K562 (cell line): ENCODE results near the gene TRIM60.

Source experiments
- CTCF ChIP-seq, 3 experiments: IDR thresholded peaks in 2 of 3; conservative IDR thresholded peaks in 1 of 3; 2 replicates each; pipeline ENCODE4 v1.5.1; 2011 to 2012; ENCODE audit warnings: low read length in 3 of 3, mild to moderate bottlenecking in 3 of 3, control low read depth in 2 of 3, improper control_type of control experiment in 1 of 3, inconsistent platforms in 1 of 3, low read depth in 1 of 3, mixed read lengths in 1 of 3, moderate library complexity in 1 of 3; ENCODE audit not compliant: insufficient read depth in 2 of 3
- EP300 ChIP-seq: IDR thresholded peaks from 2 replicates; pipeline ENCODE4 v1.6.1; 2012; ENCODE audit warnings: low read length, improper control_type of control experiment
- HOXB6 ChIP-seq: fragments of 250-450 bp; sonication (Bioruptor Pico); IDR thresholded peaks from 2 replicates; pipeline ENCODE4 v1.5.1; 2022; ENCODE audit warnings: mild to moderate bottlenecking, borderline replicate concordance
- MCM3 ChIP-seq: fragments of 450-650 bp; IDR thresholded peaks from 2 replicates; pipeline ENCODE4 v1.6.1; 2016
- MCM7 ChIP-seq, 2 experiments: fragments of 450-650 bp; IDR thresholded peaks; 2 replicates each; pipeline ENCODE4 v1.6.1; 2016 to 2018
- RCOR1 ChIP-seq, 2 experiments: IDR thresholded peaks; 2 replicates each; pipeline ENCODE4 v1.6.1; 2012; ENCODE audit warnings: low read depth in 2 of 2, low read length in 2 of 2, borderline replicate concordance in 1 of 2, improper control_type of control experiment in 1 of 2
- RHOXF2B ChIP-seq: fragments of 250-450 bp; sonication (Bioruptor Pico); conservative IDR thresholded peaks from 2 replicates; pipeline ENCODE4 v1.5.1; 2021
- SRF ChIP-seq, 2 experiments: fragments of 250-450, 450-650 bp in 1 of 2; sonication (Bioruptor Pico) in 1 of 2; sonication (generic) in 1 of 2; formaldehyde crosslinking; IDR thresholded peaks; 2 replicates each; pipeline versions ENCODE4 v1.5.0 to v1.5.1; 2020 to 2022; ENCODE audit warnings: mild to moderate bottlenecking in 1 of 2, missing genetic modification reagents in 1 of 2
- TAF1 ChIP-seq: IDR thresholded peaks from 2 replicates; pipeline ENCODE4 v1.6.1; 2011; ENCODE audit warnings: mild to moderate bottlenecking, low read length, moderate library complexity; ENCODE audit not compliant: insufficient read depth, control insufficient read depth, severe bottlenecking; ENCODE audit errors: extremely low read depth
- TCF3 ChIP-seq: sonication (generic); formaldehyde crosslinking; IDR thresholded peaks from 2 replicates; pipeline ENCODE4 v1.4.0; 2020; ENCODE audit warnings: mild to moderate bottlenecking, missing genetic modification reagents
- TRIM24 ChIP-seq, 2 experiments: fragments of 450-650 bp; IDR thresholded peaks; 2 replicates each; pipeline ENCODE4 v1.6.1; 2016
- ZBTB26 ChIP-seq: fragments of 450-650 bp; formaldehyde crosslinking; IDR thresholded peaks from 2 replicates; pipeline ENCODE4 v1.4.0; 2022; ENCODE audit warnings: missing genetic modification characterization
- ZBTB49 ChIP-seq: sonication (generic); formaldehyde crosslinking; IDR thresholded peaks from 2 replicates; pipeline ENCODE4 v1.8.0; 2022; ENCODE audit warnings: missing genetic modification reagents, mild to moderate bottlenecking, borderline replicate concordance
- ZNF551 ChIP-seq: fragments of 250-450 bp; sonication (Bioruptor Pico); IDR thresholded peaks from 2 replicates; pipeline ENCODE4 v1.5.0; 2021; ENCODE audit warnings: mild to moderate bottlenecking, moderate library complexity

GRCh38 chr4:165048170-165048569 is 16.4 kb downstream of the TRIM60 start:
- TF ChIP-seq CTCF (IDR thresholded peaks at IDR 0.05 in 2 of 3, conservative IDR thresholded peaks at IDR 0.05 in 1 of 3; ENCODE audit: insufficient read depth in 2 of 3, low read depth in 1 of 3, low read length in 3 of 3) (no peak), ZBTB26 (CRISPR knock-in tag) (no peak), ZBTB49 (no peak), TAF1 (no peak), MCM7 (IDR thresholded peaks at IDR 0.05) (no peak), MCM3 (no peak), ZNF551 (CRISPR knock-in tag) (no peak), RHOXF2B (CRISPR knock-in tag) (no peak), RCOR1 (IDR thresholded peaks at IDR 0.05; ENCODE audit: borderline replicate concordance in 1 of 2, low read depth in 2 of 2, low read length in 2 of 2) (no peak), HOXB6 (CRISPR knock-in tag) (no peak), TCF3 (no peak), SRF (CRISPR knock-in tag; IDR thresholded peaks at IDR 0.05) (no peak), TRIM24 (IDR thresholded peaks at IDR 0.05) (no peak), EP300 (no peak)
